ENCODE results near the gene HSPB1.
"Not testable (repeated sequence)": the region's sequence is repeated elsewhere in the genome, so short reads cannot be mapped to it uniquely, and the experiment has no call there.

HSPB1 gene

DNA sequence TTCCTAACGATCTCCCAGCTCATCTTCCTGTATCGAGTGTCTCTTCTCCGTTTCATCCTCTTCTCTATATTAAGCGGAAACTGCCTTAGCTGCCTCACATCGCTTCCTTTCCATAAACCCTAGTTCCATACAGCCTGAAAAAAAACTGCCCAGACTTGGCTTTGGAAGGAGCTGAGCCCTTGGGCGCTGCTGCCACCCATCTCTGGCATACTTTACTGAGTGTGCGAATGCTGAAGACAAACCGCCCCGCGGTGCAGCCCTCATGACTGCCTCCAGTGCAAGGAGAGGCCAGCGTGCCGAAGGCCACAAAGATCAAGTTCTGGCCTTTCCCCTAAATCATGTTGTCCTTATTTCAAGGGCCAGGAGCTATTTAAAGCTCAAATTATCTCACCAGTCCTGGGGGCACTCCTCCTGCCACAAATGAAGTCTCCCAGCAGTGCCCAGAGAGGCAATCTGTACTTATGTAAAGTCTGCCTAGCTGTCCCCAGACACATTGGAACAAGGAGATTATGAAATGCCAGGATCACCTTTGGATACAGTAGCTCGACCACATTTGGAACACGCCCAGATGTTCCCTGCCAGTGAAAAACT is 31.1 kb downstream of the HSPB1 start:
- Histone ChIP-seq H3K9ac (ENCODE audit: low read depth in 1 of 2, low read length in 2 of 2) (no peak overlapping the region), H3K4me3 (ENCODE audit: low read length in 2 of 2) (no peak overlapping the region), H3K27me3 (ENCODE audit: control insufficient read depth in 2 of 2, insufficient read depth in 2 of 2, low read length in 2 of 2) (no peaks in the 10 kb centered on the region), H3K27ac (ENCODE audit: low read depth in 2 of 2, low read length in 2 of 2) (no peak overlapping the region), H3K36me3 (ENCODE audit: control insufficient read depth in 2 of 2, insufficient read depth in 2 of 2, low read length in 2 of 2) (peaks cover 16 to 17% of the 10 kb centered on the region in 2 donors), H3K9me3 (ENCODE audit: control insufficient read depth in 2 of 2, low read length in 2 of 2) (no peaks in the 10 kb centered on the region), H3K4me1 (ENCODE audit: control insufficient read depth in 2 of 2, insufficient read depth in 2 of 2, low read length in 2 of 2) (peaks cover 0 to 9% of the 10 kb centered on the region in 2 donors)

DNA sequence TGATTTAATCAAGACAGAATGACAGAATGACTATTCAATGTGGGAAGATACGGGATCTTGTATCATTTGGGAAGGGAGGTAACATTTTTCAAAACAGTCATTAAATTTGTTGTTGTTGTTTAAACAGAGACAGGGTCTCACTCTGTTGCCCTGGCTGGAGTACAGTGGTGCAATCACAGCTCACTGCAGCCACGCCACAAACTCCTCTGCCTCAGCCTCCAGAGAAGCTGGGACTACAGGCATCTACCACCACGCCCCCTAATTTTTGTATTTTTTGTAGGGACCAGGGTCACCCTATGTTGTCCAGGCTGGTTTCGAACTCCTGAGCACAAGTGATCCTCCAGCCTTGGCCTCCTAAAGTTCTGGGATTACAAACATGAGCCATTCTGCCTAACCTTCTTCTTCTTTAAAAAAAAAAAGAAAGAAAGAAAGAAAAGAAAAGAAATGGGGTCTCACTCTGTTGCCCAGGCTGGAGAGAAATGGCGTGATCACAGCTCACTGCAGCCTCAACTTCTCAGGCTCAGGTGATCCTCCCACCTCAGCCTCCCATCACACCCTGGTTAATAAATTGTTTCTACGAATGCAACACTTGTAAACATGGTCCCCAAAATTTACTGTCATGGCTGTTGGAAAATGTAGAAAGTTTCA is 32.0 kb downstream of the HSPB1 start:
- no peak overlapping the region for H3K4me3 ChIP-seq (ENCODE audit: low read length in 2 of 2)
- peaks cover 0 to 9% of the 10 kb centered on the region in 2 donors for H3K4me1 ChIP-seq (ENCODE audit: control insufficient read depth in 2 of 2, insufficient read depth in 2 of 2, low read length in 2 of 2)
- H3K27me3 ChIP-seq (ENCODE audit: control insufficient read depth in 2 of 2, insufficient read depth in 2 of 2, low read length in 2 of 2) = no peaks in the 10 kb centered on the region
- no peaks in the 10 kb centered on the region for H3K9me3 ChIP-seq (ENCODE audit: control insufficient read depth in 2 of 2, low read length in 2 of 2)
- H3K36me3 ChIP-seq (ENCODE audit: control insufficient read depth in 2 of 2, insufficient read depth in 2 of 2, low read length in 2 of 2) = peaks cover 8% of the 10 kb centered on the region in 2 donors
- H3K27ac ChIP-seq (ENCODE audit: low read depth in 2 of 2, low read length in 2 of 2) = no peak overlapping the region
- H3K9ac ChIP-seq (ENCODE audit: low read depth in 1 of 2, low read length in 2 of 2) = no peak overlapping the region

- not testable (repeated sequence) for H3K9me3 ChIP-seq (ENCODE audit: control insufficient read depth in 2 of 2, low read length in 2 of 2); H3K4me3 ChIP-seq (ENCODE audit: low read length in 2 of 2); H3K9ac ChIP-seq (ENCODE audit: low read depth in 1 of 2, low read length in 2 of 2); H3K36me3 ChIP-seq (ENCODE audit: control insufficient read depth in 2 of 2, insufficient read depth in 2 of 2, low read length in 2 of 2); H3K27ac ChIP-seq (ENCODE audit: low read depth in 2 of 2, low read length in 2 of 2); H3K4me1 ChIP-seq (ENCODE audit: control insufficient read depth in 2 of 2, insufficient read depth in 2 of 2, low read length in 2 of 2); H3K27me3 ChIP-seq (ENCODE audit: control insufficient read depth in 2 of 2, insufficient read depth in 2 of 2, low read length in 2 of 2)
These were observed 32.9 kb downstream of the HSPB1 start for GRCh38 chr7:76335417-76335816.

DNA sequence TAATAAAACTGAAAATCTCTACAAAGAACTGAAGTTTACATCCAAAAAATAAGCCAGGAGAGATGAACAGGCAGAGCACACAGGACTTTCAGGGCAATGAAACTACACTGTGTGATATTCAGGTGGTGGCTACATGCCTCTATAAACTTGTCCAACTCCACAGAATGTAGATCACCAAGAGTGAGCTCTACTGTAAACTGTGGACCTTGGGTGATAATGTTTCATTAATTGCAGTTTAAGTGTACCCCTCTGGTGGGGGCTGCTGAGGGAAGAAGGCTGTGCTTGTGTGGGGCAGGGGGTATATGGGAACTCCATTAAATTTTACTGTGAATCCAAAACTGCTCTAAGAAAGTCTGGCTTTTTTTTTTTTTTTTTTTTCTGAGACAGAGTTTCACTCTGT is 33.6 kb downstream of the HSPB1 start:
- Histone ChIP-seq H3K27ac (ENCODE audit: low read depth in 2 of 2, low read length in 2 of 2) (no peak overlapping the region), H3K4me1 (ENCODE audit: control insufficient read depth in 2 of 2, insufficient read depth in 2 of 2, low read length in 2 of 2) (peaks cover 0 to 7% of the 10 kb centered on the region in 2 donors)

GRCh38 chr7:76337147-76337546 is 34.7 kb downstream of the HSPB1 start:
- Histone ChIP-seq H3K9ac (ENCODE audit: low read depth in 1 of 2, low read length in 2 of 2) (no peak overlapping the region), H3K4me1 (ENCODE audit: control insufficient read depth in 2 of 2, insufficient read depth in 2 of 2, low read length in 2 of 2) (peaks cover 0 to 7% of the 10 kb centered on the region in 2 donors), H3K9me3 (ENCODE audit: control insufficient read depth in 2 of 2, low read length in 2 of 2) (no peaks in the 10 kb centered on the region), H3K27ac (ENCODE audit: low read depth in 2 of 2, low read length in 2 of 2) (no peak overlapping the region), H3K27me3 (ENCODE audit: control insufficient read depth in 2 of 2, insufficient read depth in 2 of 2, low read length in 2 of 2) (no peaks in the 10 kb centered on the region), H3K36me3 (ENCODE audit: control insufficient read depth in 2 of 2, insufficient read depth in 2 of 2, low read length in 2 of 2) (peaks cover under 1 to 3% of the 10 kb centered on the region in 2 donors), H3K4me3 (ENCODE audit: low read length in 2 of 2) (no peak overlapping the region)

More for the DNA sequence above, 33.6 kb downstream of the HSPB1 start:
- Histone ChIP-seq H3K9me3 (ENCODE audit: control insufficient read depth in 2 of 2, low read length in 2 of 2) (no peaks in the 10 kb centered on the region), H3K27me3 (ENCODE audit: control insufficient read depth in 2 of 2, insufficient read depth in 2 of 2, low read length in 2 of 2) (no peaks in the 10 kb centered on the region), H3K9ac (ENCODE audit: low read depth in 1 of 2, low read length in 2 of 2) (no peak overlapping the region), H3K4me3 (ENCODE audit: low read length in 2 of 2) (no peak overlapping the region), H3K36me3 (ENCODE audit: control insufficient read depth in 2 of 2, insufficient read depth in 2 of 2, low read length in 2 of 2) (peaks cover 1 to 2% of the 10 kb centered on the region in 2 donors)

DNA sequence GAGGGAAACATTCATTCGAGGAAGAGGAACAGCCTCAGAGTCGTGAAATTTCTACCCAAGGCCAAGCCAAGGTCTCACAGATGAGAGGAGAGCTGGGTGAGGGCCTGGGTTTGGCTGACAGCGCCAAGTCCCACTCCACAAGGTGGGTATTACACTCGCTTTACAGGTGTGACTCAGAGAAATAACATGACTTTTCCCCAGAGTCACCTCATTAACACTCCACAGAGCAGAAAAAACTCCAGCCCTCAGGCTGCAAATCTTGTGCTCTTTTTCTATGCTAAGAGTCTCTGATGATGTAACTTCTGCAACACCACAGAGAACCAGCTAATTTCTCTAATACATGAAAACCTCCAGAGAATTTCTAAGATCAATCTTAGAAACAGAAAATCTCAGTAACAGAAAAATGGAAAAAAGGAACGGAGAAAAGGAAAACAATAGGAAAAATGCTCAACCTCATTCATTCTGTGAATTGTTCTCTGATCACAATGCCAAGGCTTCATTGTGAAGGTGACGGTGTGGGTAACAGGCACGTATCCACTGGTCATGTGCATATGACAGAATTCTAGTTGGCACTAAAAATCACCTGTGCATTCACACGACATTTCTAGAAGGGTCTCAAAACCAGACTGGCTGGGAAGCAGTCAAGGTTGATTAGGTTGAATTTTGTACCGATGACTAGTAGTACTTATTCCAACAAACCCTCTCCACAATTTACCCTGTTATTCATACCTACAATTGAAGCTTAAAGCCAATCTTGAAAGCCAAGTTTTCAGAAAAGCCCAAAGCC is 36.0 kb downstream of the HSPB1 start:
- Histone ChIP-seq H3K9ac (ENCODE audit: low read depth in 1 of 2, low read length in 2 of 2) (no peak overlapping the region), H3K9me3 (ENCODE audit: control insufficient read depth in 2 of 2, low read length in 2 of 2) (no peaks in the 10 kb centered on the region), H3K27me3 (ENCODE audit: control insufficient read depth in 2 of 2, insufficient read depth in 2 of 2, low read length in 2 of 2) (no peaks in the 10 kb centered on the region), H3K36me3 (ENCODE audit: control insufficient read depth in 2 of 2, insufficient read depth in 2 of 2, low read length in 2 of 2) (peaks cover 3 to 8% of the 10 kb centered on the region in 2 donors), H3K4me1 (ENCODE audit: control insufficient read depth in 2 of 2, insufficient read depth in 2 of 2, low read length in 2 of 2) (peaks cover 0 to 6% of the 10 kb centered on the region in 2 donors), H3K4me3 (ENCODE audit: low read length in 2 of 2) (no peak overlapping the region), H3K27ac (ENCODE audit: low read depth in 2 of 2, low read length in 2 of 2) (no peak overlapping the region)

- no peaks in the 10 kb centered on the region for H3K9me3 ChIP-seq (ENCODE audit: control insufficient read depth in 2 of 2, low read length in 2 of 2)
- H3K36me3 ChIP-seq (ENCODE audit: control insufficient read depth in 2 of 2, insufficient read depth in 2 of 2, low read length in 2 of 2) = peaks cover 16 to 22% of the 10 kb centered on the region in 2 donors
- H3K4me1 ChIP-seq (ENCODE audit: control insufficient read depth in 2 of 2, insufficient read depth in 2 of 2, low read length in 2 of 2) = peaks cover 0 to 4% of the 10 kb centered on the region in 2 donors
- no peaks in the 10 kb centered on the region for H3K27me3 ChIP-seq (ENCODE audit: control insufficient read depth in 2 of 2, insufficient read depth in 2 of 2, low read length in 2 of 2)
- no peak overlapping the region for H3K9ac ChIP-seq (ENCODE audit: low read depth in 1 of 2, low read length in 2 of 2)
- H3K4me3 ChIP-seq (ENCODE audit: low read length in 2 of 2) = no peak overlapping the region
- H3K27ac ChIP-seq (ENCODE audit: low read depth in 2 of 2, low read length in 2 of 2) = no peak overlapping the region
These were observed 38.2 kb downstream of the HSPB1 start for GRCh38 chr7:76340617-76341131.

DNA sequence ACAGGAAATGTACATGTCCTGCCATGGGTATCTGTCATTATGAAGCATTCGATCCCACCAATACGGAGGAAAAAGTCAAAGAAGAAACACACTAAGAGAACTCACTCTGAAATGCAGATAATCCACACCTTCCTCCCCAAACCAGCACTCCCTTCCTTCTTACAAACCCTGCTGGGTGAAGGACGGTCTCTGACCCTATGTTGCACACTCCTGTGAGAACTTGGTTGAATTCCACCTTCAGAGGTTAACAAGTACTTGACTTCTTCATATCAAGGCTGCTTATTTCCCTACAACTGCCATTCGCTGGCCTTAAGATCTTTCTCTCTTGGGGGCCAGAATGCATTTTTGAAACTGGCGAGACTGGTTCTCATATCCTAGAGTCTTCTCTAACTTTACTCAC is 39.7 kb downstream of the HSPB1 start:
- no peak overlapping the region for H3K4me3 ChIP-seq (ENCODE audit: low read length in 2 of 2)
- peaks cover 8 to 19% of the 10 kb centered on the region in 2 donors for H3K4me1 ChIP-seq (ENCODE audit: control insufficient read depth in 2 of 2, insufficient read depth in 2 of 2, low read length in 2 of 2)
- H3K9me3 ChIP-seq (ENCODE audit: control insufficient read depth in 2 of 2, low read length in 2 of 2) = no peaks in the 10 kb centered on the region
- no peaks in the 10 kb centered on the region for H3K27me3 ChIP-seq (ENCODE audit: control insufficient read depth in 2 of 2, insufficient read depth in 2 of 2, low read length in 2 of 2)
- H3K36me3 ChIP-seq (ENCODE audit: control insufficient read depth in 2 of 2, insufficient read depth in 2 of 2, low read length in 2 of 2) = peaks cover 23 to 35% of the 10 kb centered on the region in 2 donors
- no peak overlapping the region for H3K9ac ChIP-seq (ENCODE audit: low read depth in 1 of 2, low read length in 2 of 2)
- H3K27ac ChIP-seq (ENCODE audit: low read depth in 2 of 2, low read length in 2 of 2) = no peak overlapping the region

GRCh38 chr7:76343294-76343930 is 40.9 kb downstream of the HSPB1 start:
- H3K4me1 ChIP-seq (ENCODE audit: control insufficient read depth in 2 of 2, insufficient read depth in 2 of 2, low read length in 2 of 2) = peaks cover 8 to 19% of the 10 kb centered on the region in 2 donors
- no peak overlapping the region for H3K27ac ChIP-seq (ENCODE audit: low read depth in 2 of 2, low read length in 2 of 2)
- no peaks in the 10 kb centered on the region for H3K9me3 ChIP-seq (ENCODE audit: control insufficient read depth in 2 of 2, low read length in 2 of 2)
- no peak overlapping the region for H3K4me3 ChIP-seq (ENCODE audit: low read length in 2 of 2)
- H3K27me3 ChIP-seq (ENCODE audit: control insufficient read depth in 2 of 2, insufficient read depth in 2 of 2, low read length in 2 of 2) = no peaks in the 10 kb centered on the region
- H3K36me3 ChIP-seq (ENCODE audit: control insufficient read depth in 2 of 2, insufficient read depth in 2 of 2, low read length in 2 of 2) = peaks cover 25 to 40% of the 10 kb centered on the region in 2 donors
- no peak overlapping the region for H3K9ac ChIP-seq (ENCODE audit: low read depth in 1 of 2, low read length in 2 of 2)

Data from mucosa of rectum (tissue), 2 donors.